HepG2 (cell line): ENCODE measurements around the gene LYRM4.

Source experiments
- ELF4 ChIP-seq: sonication (generic); formaldehyde crosslinking; IDR thresholded peaks from 2 replicates; pipeline ENCODE4 v1.5.0; 2020; ENCODE audit warnings: missing genetic modification reagents, mild to moderate bottlenecking, moderate library complexity, borderline replicate concordance
- MTF2 ChIP-seq: sonication (generic); formaldehyde crosslinking; IDR thresholded peaks from 2 replicates; pipeline ENCODE4 v1.5.0; 2020; ENCODE audit warnings: missing genetic modification reagents, borderline replicate concordance
- PHF8 ChIP-seq: sonication (generic); formaldehyde crosslinking; IDR thresholded peaks from 2 replicates; pipeline ENCODE4 v1.5.0; 2020; ENCODE audit warnings: missing genetic modification reagents
- SP2 ChIP-seq: sonication (generic); formaldehyde crosslinking; IDR thresholded peaks from 2 replicates; pipeline ENCODE4 v1.5.1; 2020; ENCODE audit warnings: mild to moderate bottlenecking, missing genetic modification reagents
- TP53 ChIP-seq: sonication (generic); formaldehyde crosslinking; conservative IDR thresholded peaks from 2 replicates; pipeline ENCODE4 v1.4.0; 2020; ENCODE audit warnings: missing genetic modification reagents
- ZNF256 ChIP-seq: sonication (generic); formaldehyde crosslinking; conservative IDR thresholded peaks from 2 replicates; pipeline ENCODE4 v1.4.0; 2020; ENCODE audit warnings: missing genetic modification reagents
- TF ChIP-seq, protein P1 (sequence below): IDR thresholded peaks from 2 replicates; pipeline ENCODE4 v1.6.1; 2012; ENCODE audit warnings: inconsistent platforms
- TF ChIP-seq, protein P2 (sequence below): sonication (generic); formaldehyde crosslinking; IDR thresholded peaks from 2 replicates; pipeline ENCODE4 v1.5.0; 2020; ENCODE audit warnings: mild to moderate bottlenecking, missing genetic modification reagents, moderate library complexity

DNA sequence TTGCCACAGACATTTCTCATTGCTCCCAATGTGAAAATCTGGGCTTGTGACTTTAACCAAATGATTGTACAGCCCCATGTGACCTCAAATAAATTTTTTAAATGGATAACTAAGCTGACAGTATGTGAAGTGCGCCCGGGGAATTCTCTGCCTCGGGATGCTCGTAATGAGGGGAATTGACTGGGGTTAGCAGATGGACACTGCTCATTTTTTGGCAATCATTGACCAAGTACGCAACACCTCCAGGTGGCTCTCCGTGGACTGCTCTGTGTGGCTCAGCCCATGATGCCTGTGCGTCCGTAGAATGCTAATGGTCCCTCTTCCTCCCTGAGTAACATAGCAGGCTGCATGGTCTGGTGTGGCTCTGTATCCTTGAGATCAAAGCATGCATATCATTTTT, 42.9 kb upstream of the LYRM4 start:
- no peak for TF ChIP-seq ZNF256 (CRISPR knock-in tag)
- TF ChIP-seq SP2 (CRISPR knock-in tag), result no peak
- TF ChIP-seq ELF4, result no peak
- no peak for TF ChIP-seq PHF8 (CRISPR knock-in tag)
- TF ChIP-seq, protein P1, sequence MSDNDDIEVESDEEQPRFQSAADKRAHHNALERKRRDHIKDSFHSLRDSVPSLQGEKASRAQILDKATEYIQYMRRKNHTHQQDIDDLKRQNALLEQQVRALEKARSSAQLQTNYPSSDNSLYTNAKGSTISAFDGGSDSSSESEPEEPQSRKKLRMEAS, result no peak
- TF ChIP-seq MTF2 (CRISPR knock-in tag), result no peak
- no peak for TF ChIP-seq TP53
- TF ChIP-seq, protein P2, sequence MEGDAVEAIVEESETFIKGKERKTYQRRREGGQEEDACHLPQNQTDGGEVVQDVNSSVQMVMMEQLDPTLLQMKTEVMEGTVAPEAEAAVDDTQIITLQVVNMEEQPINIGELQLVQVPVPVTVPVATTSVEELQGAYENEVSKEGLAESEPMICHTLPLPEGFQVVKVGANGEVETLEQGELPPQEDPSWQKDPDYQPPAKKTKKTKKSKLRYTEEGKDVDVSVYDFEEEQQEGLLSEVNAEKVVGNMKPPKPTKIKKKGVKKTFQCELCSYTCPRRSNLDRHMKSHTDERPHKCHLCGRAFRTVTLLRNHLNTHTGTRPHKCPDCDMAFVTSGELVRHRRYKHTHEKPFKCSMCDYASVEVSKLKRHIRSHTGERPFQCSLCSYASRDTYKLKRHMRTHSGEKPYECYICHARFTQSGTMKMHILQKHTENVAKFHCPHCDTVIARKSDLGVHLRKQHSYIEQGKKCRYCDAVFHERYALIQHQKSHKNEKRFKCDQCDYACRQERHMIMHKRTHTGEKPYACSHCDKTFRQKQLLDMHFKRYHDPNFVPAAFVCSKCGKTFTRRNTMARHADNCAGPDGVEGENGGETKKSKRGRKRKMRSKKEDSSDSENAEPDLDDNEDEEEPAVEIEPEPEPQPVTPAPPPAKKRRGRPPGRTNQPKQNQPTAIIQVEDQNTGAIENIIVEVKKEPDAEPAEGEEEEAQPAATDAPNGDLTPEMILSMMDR, result no peak
